Type B pancreatic cell (in vitro differentiated cells): ENCODE measurements around the gene SH3RF2. TPM values are rescaled to one million over a fixed set of nuclear protein-coding genes. Genes with fewer than 3 reads are reported as not detected.

ENCODE experiments used
- DNase-seq: peaks from one replicate; pipeline ENCODE4 v3.0.0; 2021; ENCODE audit warnings: mixed read lengths; ENCODE audit not compliant: unreplicated experiment; ENCODE audit errors: extremely low spot score
- H3K27ac Mint-ChIP-seq: 2 replicates; pipeline ENCODE4 v1.8.0; 2021; ENCODE audit warnings: mild to moderate bottlenecking, mixed read lengths
- H3K27me3 Mint-ChIP-seq: 2 replicates; pipeline ENCODE4 v1.8.0; 2021; ENCODE audit warnings: mixed read lengths
- H3K36me3 Mint-ChIP-seq: 2 replicates; pipeline ENCODE4 v1.8.0; 2021; ENCODE audit warnings: mixed read lengths
- H3K4me1 Mint-ChIP-seq: one replicate; pipeline ENCODE4 v1.8.0; 2021; ENCODE audit warnings: mixed read lengths; ENCODE audit not compliant: unreplicated experiment
- H3K4me3 Mint-ChIP-seq: 2 replicates; pipeline ENCODE4 v1.8.0; 2021; ENCODE audit warnings: mild to moderate bottlenecking, mixed read lengths
- H3K9me3 Mint-ChIP-seq: 2 replicates; pipeline ENCODE4 v1.8.0; 2021; ENCODE audit warnings: mixed read lengths
- CTCF ChIP-seq: fragments of 200-600 bp; sonication (generic); conservative IDR thresholded peaks from 2 replicates; pipeline ENCODE4 v1.5.0; 2021; ENCODE audit warnings: antibody characterized with exemption, mild to moderate bottlenecking
- total RNA-seq: library from RNA; stranded (reverse); gene quantifications from 2 replicates; pipeline ENCODE4 v1.2.1, GENCODE V29; 2021; ENCODE audit warnings: low replicate concordance

The SH3RF2 gene
- total RNA-seq, 1 donor from 2014 or later: 11.2 TPM

- DNase-seq: no peak
- TF ChIP-seq CTCF: no peak
- no peaks in the 10 kb centered on the region for H3K9me3 Mint-ChIP-seq
- H3K36me3 Mint-ChIP-seq: no peaks in the 10 kb centered on the region
- peaks cover 63% of the 10 kb centered on the region for H3K4me1 Mint-ChIP-seq
- no peak overlapping the region for H3K4me3 Mint-ChIP-seq
- H3K27me3 Mint-ChIP-seq: no peaks in the 10 kb centered on the region
- no peak overlapping the region for H3K27ac Mint-ChIP-seq
These were observed 4.7 kb downstream of the SH3RF2 start for GRCh38 chr5:145941096-145941447.

- H3K27ac Mint-ChIP-seq: no peak overlapping the region
- peak overlapping the region; percentile 49 for H3K4me3 Mint-ChIP-seq
- DNase-seq: no peak
- H3K27me3 Mint-ChIP-seq: no peaks in the 10 kb centered on the region
- peaks cover 3% of the 10 kb centered on the region for H3K36me3 Mint-ChIP-seq
- no peak for TF ChIP-seq CTCF
- peaks cover 63% of the 10 kb centered on the region for H3K4me1 Mint-ChIP-seq
- no peaks in the 10 kb centered on the region for H3K9me3 Mint-ChIP-seq
These were observed 5.2 kb downstream of the SH3RF2 start for GRCh38 chr5:145941448-145942130.

- Mint-ChIP-seq H3K4me3 (peak overlapping the region; percentile 49), H3K27me3 (no peaks in the 10 kb centered on the region), H3K27ac (no peak overlapping the region), H3K4me1 (peaks cover 57% of the 10 kb centered on the region), H3K36me3 (peaks cover 4% of the 10 kb centered on the region), H3K9me3 (no peaks in the 10 kb centered on the region)
- DNase-seq: no peak
- TF ChIP-seq CTCF: no peak
These were observed 5.8 kb downstream of the SH3RF2 start for GRCh38 chr5:145942201-145942600.

GRCh38 chr5:145942749-145943148 is 6.4 kb downstream of the SH3RF2 start:
- no peaks in the 10 kb centered on the region for H3K27me3 Mint-ChIP-seq
- H3K36me3 Mint-ChIP-seq: peaks cover 4% of the 10 kb centered on the region
- no peak for DNase-seq
- no peak overlapping the region for H3K27ac Mint-ChIP-seq
- H3K9me3 Mint-ChIP-seq: no peaks in the 10 kb centered on the region
- no peak overlapping the region for H3K4me3 Mint-ChIP-seq
- no peak for TF ChIP-seq CTCF
- H3K4me1 Mint-ChIP-seq: peaks cover 51% of the 10 kb centered on the region

- peaks cover 4% of the 10 kb centered on the region for H3K36me3 Mint-ChIP-seq
- no peak for DNase-seq
- peaks cover 42% of the 10 kb centered on the region for H3K4me1 Mint-ChIP-seq
- peak overlapping the region; percentile 29 for H3K4me3 Mint-ChIP-seq
- H3K27me3 Mint-ChIP-seq: no peaks in the 10 kb centered on the region
- no peak for TF ChIP-seq CTCF
- H3K9me3 Mint-ChIP-seq: no peaks in the 10 kb centered on the region
- H3K27ac Mint-ChIP-seq: peak overlapping the region; percentile 7
These were observed 7.3 kb downstream of the SH3RF2 start for GRCh38 chr5:145943674-145944121.
